A549 (cell line): ENCODE measurements around the gene VAMP3. TPM values are rescaled to one million over a fixed set of nuclear protein-coding genes. Genes with fewer than 3 reads are reported as not detected.
A peak's percentile ranks its signal among the peaks of the same experiment; 100 is the strongest.

Experiments used
- ATAC-seq, 2 experiments: fragments of 200-7000 bp in 1 of 2; fragments of >200 bp in 1 of 2; cut with Nextera tagmentation in 1 of 2; cut with Tn5 transposase in 1 of 2; 3 replicates each; pipeline versions ENCODE4 v1.8.0 to v1.9.1; 2018 to 2020; ENCODE audit warnings: mild to moderate bottlenecking in 1 of 2, moderate library complexity in 1 of 2
- CTCF ChIA-PET: fragments of 300-600 bp; sonication (Branson Sonifier 250); formaldehyde crosslinking; extraction: SDS; loops from one replicate; lab custom pipeline; 2021; ENCODE audit warnings: antibody characterized with exemption, inconsistent platforms; lab: Yijun Ruan, JAX
- POLR2A ChIA-PET: fragments of 350-600 bp; formaldehyde crosslinking; extraction: SDS; loops from one replicate; lab custom pipeline; 2021; ENCODE audit warnings: antibody characterized with exemption, inconsistent platforms; lab: Yijun Ruan, JAX
- DNase-seq, 2 experiments: peaks; one replicate each; pipeline versions ENCODE4 v3.0.0 to v3.0.0-alpha.2; 2011 to 2016; ENCODE audit warnings: low read depth in 1 of 2, low spot score in 1 of 2
- FAIRE-seq: peaks from 2 replicates; lab custom pipeline; 2011; peaks lifted over from hg19 to GRCh38; lab: Jason Lieb, UNC
- H3K27ac ChIP-seq, 2 experiments: fragments of >200 bp; sonication (Bioruptor Twin); formaldehyde crosslinking; 3 replicates each; pipeline ENCODE4 v1.5.1; 2016 to 2017
- H3K4me1 ChIP-seq: fragments of >200 bp; sonication (Bioruptor Twin); formaldehyde crosslinking; 3 replicates; pipeline ENCODE4 v1.6.1; 2016
- H3K4me2 ChIP-seq: fragments of >200 bp; sonication (Bioruptor Twin); formaldehyde crosslinking; 3 replicates; pipeline ENCODE4 v1.6.1; 2016
- H3K4me3 ChIP-seq: fragments of >200 bp; sonication (Bioruptor Twin); formaldehyde crosslinking; 3 replicates; pipeline ENCODE4 v1.5.1; 2016
- H3K9me3 ChIP-seq: fragments of >200 bp; sonication (Bioruptor Twin); formaldehyde crosslinking; 3 replicates; pipeline ENCODE4 v1.6.1; 2016
- ATOH8 ChIP-seq: fragments of 250-450 bp; sonication (Bioruptor Pico); IDR thresholded peaks from 2 replicates; pipeline ENCODE4 v1.5.0; 2020; ENCODE audit warnings: low read depth, mild to moderate bottlenecking, moderate library complexity
- CBX2 ChIP-seq: fragments of 200-600 bp; sonication (generic); IDR thresholded peaks from 2 replicates; pipeline ENCODE4 v1.6.1; 2016; ENCODE audit warnings: low read depth, mild to moderate bottlenecking, borderline replicate concordance
- CBX8 ChIP-seq: fragments of 200-600 bp; sonication (generic); IDR thresholded peaks from 2 replicates; pipeline ENCODE4 v1.6.1; 2016
- CEBPB ChIP-seq, 2 experiments: fragments of >200 bp in 1 of 2; sonication (Bioruptor Twin) in 1 of 2; formaldehyde crosslinking in 1 of 2; IDR thresholded peaks; 2 replicates each; pipeline ENCODE4 v1.6.1; 2012 to 2016
- CHD4 ChIP-seq: fragments of 200-600 bp; sonication (generic); IDR thresholded peaks from 2 replicates; pipeline ENCODE4 v1.6.1; 2016; ENCODE audit warnings: antibody characterized with exemption, mild to moderate bottlenecking, borderline replicate concordance
- CTCF ChIP-seq: fragments of >200 bp; sonication (Bioruptor Twin); formaldehyde crosslinking; IDR thresholded peaks from 3 replicates; pipeline ENCODE4 v1.5.1; 2016
- E2F6 ChIP-seq: IDR thresholded peaks from 2 replicates; pipeline ENCODE4 v1.6.1; 2012; ENCODE audit warnings: low read depth, borderline replicate concordance
- EHF ChIP-seq: fragments of 250-450 bp; sonication (Bioruptor Pico); IDR thresholded peaks from 2 replicates; pipeline ENCODE4 v1.5.0; 2020; ENCODE audit warnings: mild to moderate bottlenecking
- EP300 ChIP-seq, 2 experiments: fragments of >200 bp; sonication (Bioruptor Twin); formaldehyde crosslinking; IDR thresholded peaks; 2 replicates in 1 of 2; 3 replicates in 1 of 2; pipeline ENCODE4 v1.6.1; 2016 to 2017
- FOSB ChIP-seq: fragments of 250-450 bp; sonication (Bioruptor Pico); IDR thresholded peaks from 2 replicates; pipeline ENCODE4 v1.5.0; 2020; ENCODE audit warnings: mild to moderate bottlenecking, moderate library complexity
- FOSL2 ChIP-seq, 2 experiments: fragments of 450-650 bp in 1 of 2; fragments of >200 bp in 1 of 2; sonication (Bioruptor Twin) in 1 of 2; formaldehyde crosslinking; IDR thresholded peaks; 2 replicates each; pipeline versions ENCODE4 v1.5.0 to v1.6.1; 2016 to 2020; ENCODE audit warnings: mild to moderate bottlenecking in 1 of 2, moderate library complexity in 1 of 2
- FOXS1 ChIP-seq: fragments of 250-450 bp; sonication (Bioruptor Pico); IDR thresholded peaks from 2 replicates; pipeline ENCODE4 v1.5.0; 2020; ENCODE audit warnings: mild to moderate bottlenecking, moderate library complexity
- GATA3 ChIP-seq: IDR thresholded peaks from 2 replicates; pipeline ENCODE4 v1.6.1; 2012; ENCODE audit warnings: borderline replicate concordance
- HEYL ChIP-seq: fragments of 250-450 bp; sonication (Bioruptor Pico); IDR thresholded peaks from 2 replicates; pipeline ENCODE4 v1.8.0; 2021; ENCODE audit warnings: mild to moderate bottlenecking, moderate library complexity
- HOXB5 ChIP-seq: fragments of 250-450 bp; sonication (Bioruptor Pico); IDR thresholded peaks from 2 replicates; pipeline ENCODE4 v1.5.0; 2020; ENCODE audit warnings: mild to moderate bottlenecking, moderate library complexity
- JUN ChIP-seq, 2 experiments: fragments of >200 bp; sonication (Bioruptor Twin); formaldehyde crosslinking; IDR thresholded peaks; 2 replicates in 1 of 2; 3 replicates in 1 of 2; pipeline ENCODE4 v1.6.1; 2016 to 2017
- MAX ChIP-seq: IDR thresholded peaks from 2 replicates; pipeline ENCODE4 v1.6.1; 2012
- PBX3 ChIP-seq: IDR thresholded peaks from 2 replicates; pipeline ENCODE4 v1.6.1; 2012
- PHF8 ChIP-seq: fragments of 200-600 bp; sonication (generic); IDR thresholded peaks from 2 replicates; pipeline ENCODE4 v1.6.1; 2016; ENCODE audit warnings: low read depth, mild to moderate bottlenecking, antibody characterized with exemption, moderate library complexity, borderline replicate concordance
- RAD21 ChIP-seq, 2 experiments: fragments of >200 bp in 1 of 2; sonication (Bioruptor Twin) in 1 of 2; formaldehyde crosslinking in 1 of 2; IDR thresholded peaks in 1 of 2; conservative IDR thresholded peaks in 1 of 2; 2 replicates in 1 of 2; 3 replicates in 1 of 2; pipeline ENCODE4 v1.6.1; 2012 to 2018; ENCODE audit warnings: inconsistent platforms in 1 of 2
- RARB ChIP-seq: fragments of 250-450 bp; sonication (Bioruptor Pico); IDR thresholded peaks from 2 replicates; pipeline ENCODE4 v1.8.0; 2021; ENCODE audit warnings: mild to moderate bottlenecking, moderate library complexity
- SMC3 ChIP-seq: fragments of >200 bp; sonication (Bioruptor Twin); formaldehyde crosslinking; IDR thresholded peaks from 3 replicates; pipeline ENCODE4 v1.6.1; 2018; ENCODE audit warnings: inconsistent platforms
- ZC3H11A ChIP-seq: fragments of 450-650 bp; IDR thresholded peaks from 2 replicates; pipeline ENCODE4 v1.6.1; 2014; ENCODE audit warnings: antibody characterized with exemption, mild to moderate bottlenecking
- ZNF302 ChIP-seq: fragments of 250-450 bp; sonication (Bioruptor Pico); IDR thresholded peaks from 2 replicates; pipeline ENCODE4 v1.9.0; 2021; ENCODE audit warnings: inconsistent platforms, mild to moderate bottlenecking, moderate library complexity
- WGBS: methylation state at CpG from one replicate; pipeline ENCODE4 v1.1.6; 2017; ENCODE audit errors: missing lambda C conversion rate; 5-methylcytosine and 5-hydroxymethylcytosine counted together
- polyA plus RNA-seq, 4 experiments: library from polyadenylated mRNA; depleted of rRNA in 3 of 4; stranded (reverse); fragments of >200 nt; fragmentation: RNase III in 1 of 4; extraction: RNeasy Plus Mini Kit Qiagen cat#74134 plus additional on column Dnase treatment in 1 of 4; gene quantifications; 2 replicates in 3 of 4; 3 replicates in 1 of 4; pipeline ENCODE4 v1.2.3, GENCODE V29; 2011 to 2017

The VAMP3 gene
- polyA plus RNA-seq, 2 of the 4 experiments (the other 2 are of a cell fraction) = 65.1 to 79.3 TPM

GRCh38 chr1:7805460-7805859 lies 34.4 kb downstream of the VAMP3 start (continued):
- no peak for TF ChIP-seq CHD4

GRCh38 chr1:7808253-7808844 lies 37.3 kb downstream of the VAMP3 start:
- ChIA-PET POLR2A (no interaction called here), CTCF (interaction anchor here (0.7 to 1.9 kb wide), 8 partner anchors 10 to 167 kb away, joined by 3 to 12 read pairs (median 4); no protein-coding TSS in a partner anchor)
- Histone ChIP-seq H3K4me3 (no peak overlapping the region), H3K27ac (no peak overlapping the region), H3K9me3 (peaks cover 5% of the 10 kb centered on the region), H3K4me2 (no peak overlapping the region), H3K4me1 (no peaks in the 10 kb centered on the region)
- FAIRE-seq (no peak), DNase-seq (peak in 1 of 2 experiments; percentile 44), ATAC-seq (peak; percentile 62 to 63; a peak in 3 of 6 replicates)
- peak; percentile 53 for TF ChIP-seq SMC3
- no peak for TF ChIP-seq PHF8
- peak; percentile 60 to 62 for TF ChIP-seq RAD21 (conservative IDR thresholded peaks at IDR 0.05 in 1 of 2, IDR thresholded peaks at IDR 0.05 in 1 of 2)
- TF ChIP-seq CTCF = peak; percentile 52
- WGBS = 11% methylated on average over 1 of the region's 1 CpG

GRCh38 chr1:7809742-7810141 lies 38.6 kb downstream of the VAMP3 start:
- no peak for ATAC-seq
- H3K4me1 ChIP-seq = no peaks in the 10 kb centered on the region
- no peak overlapping the region for H3K4me2 ChIP-seq
- ChIA-PET CTCF (interaction anchor here (1.8 kb wide), 1 partner anchor 92 kb away, joined by 5 read pairs; no protein-coding TSS in a partner anchor), POLR2A (no interaction called here)
- H3K4me3 ChIP-seq = no peak overlapping the region
- no peak overlapping the region for H3K27ac ChIP-seq
- no peak for DNase-seq
- peaks cover 17% of the 10 kb centered on the region for H3K9me3 ChIP-seq
- 92% methylated on average over 13 of the region's 13 CpGs for WGBS
- TF ChIP-seq E2F6 = no peak
- no peak for TF ChIP-seq HOXB5
- no peak for TF ChIP-seq PBX3
- TF ChIP-seq EP300 (IDR thresholded peaks at IDR 0.05) = no peak
- no peak for TF ChIP-seq CEBPB (IDR thresholded peaks at IDR 0.05)
- no peak for TF ChIP-seq CBX2
- no peak for TF ChIP-seq GATA3
- TF ChIP-seq FOSL2 (IDR thresholded peaks at IDR 0.05) = no peak
- TF ChIP-seq FOSL2 (CRISPR knock-in tag; IDR thresholded peaks at IDR 0.05) = no peak
- no peak for TF ChIP-seq FOSB
- TF ChIP-seq RARB (CRISPR knock-in tag) = no peak
- TF ChIP-seq ZNF302 (CRISPR knock-in tag) = no peak
- no peak for TF ChIP-seq HEYL (CRISPR knock-in tag)
- TF ChIP-seq CBX8 = no peak
- TF ChIP-seq RAD21 (conservative IDR thresholded peaks at IDR 0.05 in 1 of 2, IDR thresholded peaks at IDR 0.05 in 1 of 2) = no peak
- no peak for TF ChIP-seq MAX
- no peak for TF ChIP-seq JUN (IDR thresholded peaks at IDR 0.05)
- no peak for TF ChIP-seq ATOH8 (CRISPR knock-in tag)
- no peak for TF ChIP-seq ZC3H11A
- no peak for TF ChIP-seq FOXS1 (CRISPR knock-in tag)
- TF ChIP-seq EHF = no peak
- FAIRE-seq = no peak
